Esophagus muscularis mucosa (tissue), 4 donors: ENCODE data around the gene PCDHGA7.

Source experiments
- CTCF ChIP-seq, 3 experiments: fragments of 200-600 bp in 2 of 3; fragments of 450-650 bp in 1 of 3; sonication (generic) in 2 of 3; IDR thresholded peaks; one replicate each; pipeline ENCODE4 v1.5.1; 2017 to 2019; ENCODE audit warnings: antibody characterized with exemption in 3 of 3, mild to moderate bottlenecking in 2 of 3, moderate library complexity in 1 of 3
- EP300 ChIP-seq: sonication (generic); formaldehyde crosslinking; IDR thresholded peaks from one replicate; pipeline ENCODE4 v1.6.1; 2017; ENCODE audit warnings: antibody characterized with exemption
- POLR2A ChIP-seq: fragments of 450-650 bp; IDR thresholded peaks from one replicate; pipeline ENCODE4 v1.6.1; 2017; ENCODE audit warnings: antibody characterized with exemption, moderate library complexity, mild to moderate bottlenecking, low read depth
- POLR2AphosphoS5 ChIP-seq, 2 donors: sonication (generic); formaldehyde crosslinking; IDR thresholded peaks; one replicate each; pipeline ENCODE4 v1.6.1; 2017; ENCODE audit warnings: antibody characterized with exemption in 2 of 2

DNA sequence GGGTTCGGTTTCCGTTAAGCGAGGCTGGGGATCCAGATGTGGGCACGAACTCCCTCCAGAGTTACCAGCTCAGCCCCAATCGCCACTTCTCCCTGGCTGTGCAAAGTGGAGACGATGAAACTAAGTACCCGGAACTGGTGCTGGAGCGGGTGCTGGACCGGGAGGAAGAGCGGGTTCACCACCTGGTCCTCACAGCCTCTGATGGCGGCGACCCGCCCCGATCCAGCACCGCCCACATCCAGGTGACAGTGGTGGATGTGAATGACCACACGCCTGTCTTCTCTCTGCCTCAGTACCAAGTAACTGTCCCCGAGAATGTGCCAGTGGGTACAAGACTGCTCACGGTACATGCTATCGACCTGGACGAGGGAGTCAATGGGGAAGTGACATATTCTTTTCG, 803 bp downstream of the PCDHGA7 start:
- TF ChIP-seq CTCF (IDR thresholded peaks at IDR 0.05) (no peak), POLR2A (no peak), POLR2AphosphoS5 (IDR thresholded peaks at IDR 0.05) (no peak), EP300 (no peak)
